K562 (cell line): ENCODE results near the gene ELOVL5. TPM values are rescaled to one million over a fixed set of nuclear protein-coding genes. Genes with fewer than 3 reads are reported as not detected.

Experiments used
- BDP1 ChIP-seq: IDR thresholded peaks from 3 replicates; pipeline ENCODE4 v1.6.1; 2011; ENCODE audit not compliant: insufficient read length, insufficient read depth
- CEBPB ChIP-seq: fragments of 450-650 bp; IDR thresholded peaks from 2 replicates; pipeline ENCODE4 v1.6.1; 2016; ENCODE audit warnings: missing genetic modification characterization, missing compliant biosample characterization
- CHD7 ChIP-seq: fragments of 200-600 bp; sonication (generic); IDR thresholded peaks from one replicate; pipeline ENCODE4 v1.6.1; 2012; ENCODE audit warnings: mild to moderate bottlenecking, low read depth, low read length, inconsistent platforms
- DIDO1 ChIP-seq: fragments of 450-650 bp; IDR thresholded peaks from 2 replicates; pipeline ENCODE4 v1.6.1; 2016; ENCODE audit warnings: low read depth, missing biosample characterization, missing genetic modification characterization
- EP400 ChIP-seq: fragments of 450-650 bp; IDR thresholded peaks from 2 replicates; pipeline ENCODE4 v1.6.1; 2017; ENCODE audit warnings: antibody characterized with exemption, mild to moderate bottlenecking, moderate library complexity
- FOXK1 ChIP-seq: sonication (generic); formaldehyde crosslinking; IDR thresholded peaks from 2 replicates; pipeline ENCODE4 v1.8.0; 2022; ENCODE audit warnings: missing genetic modification reagents, mild to moderate bottlenecking, borderline replicate concordance
- ID3 ChIP-seq, 2 experiments: fragments of 250-450 bp in 1 of 2; fragments of 450-650 bp in 1 of 2; sonication (Bioruptor Pico) in 1 of 2; IDR thresholded peaks; 2 replicates each; pipeline versions ENCODE4 v1.6.1 to v1.8.0; 2016 to 2021; ENCODE audit warnings: mild to moderate bottlenecking in 2 of 2, moderate library complexity in 2 of 2, missing compliant biosample characterization in 1 of 2, missing genetic modification characterization in 1 of 2
- KHSRP ChIP-seq: fragments of 450-650 bp; IDR thresholded peaks from 2 replicates; pipeline ENCODE4 v1.6.1; 2017
- SNIP1 ChIP-seq: fragments of 450-650 bp; IDR thresholded peaks from 2 replicates; pipeline ENCODE4 v1.7.1; 2017; ENCODE audit warnings: low read depth, mild to moderate bottlenecking
- SREBF2 ChIP-seq: sonication (generic); formaldehyde crosslinking; IDR thresholded peaks from 2 replicates; pipeline ENCODE4 v1.4.0; 2020; ENCODE audit warnings: mild to moderate bottlenecking, missing genetic modification reagents
- USF1 ChIP-seq: sonication (generic); formaldehyde crosslinking; IDR thresholded peaks from 2 replicates; pipeline ENCODE4 v1.9.0; 2022; ENCODE audit warnings: mild to moderate bottlenecking, missing genetic modification reagents
- YBX1 ChIP-seq: fragments of 450-650 bp; IDR thresholded peaks from 2 replicates; pipeline ENCODE4 v1.7.1; 2016; ENCODE audit warnings: mild to moderate bottlenecking
- ZFPM2 ChIP-seq: fragments of 250-450 bp; sonication (Bioruptor Pico); IDR thresholded peaks from 2 replicates; pipeline ENCODE4 v1.5.1; 2022; ENCODE audit warnings: mild to moderate bottlenecking
- ZKSCAN8 ChIP-seq: fragments of 200-800 bp; sonication (Bioruptor generic); IDR thresholded peaks from 2 replicates; pipeline ENCODE4 v1.6.1; 2016; ENCODE audit warnings: missing genetic modification characterization, missing compliant biosample characterization
- ZNF12 ChIP-seq: sonication (generic); formaldehyde crosslinking; IDR thresholded peaks from 2 replicates; pipeline ENCODE4 v1.4.0; 2020; ENCODE audit warnings: mild to moderate bottlenecking, missing genetic modification reagents
- ZNF347 ChIP-seq: fragments of 450-650 bp; formaldehyde crosslinking; IDR thresholded peaks from 2 replicates; pipeline ENCODE4 v1.4.0; 2020; ENCODE audit warnings: low read depth, mild to moderate bottlenecking, moderate library complexity
- ZNF444 ChIP-seq: fragments of 250-450 bp; sonication (Bioruptor Pico); IDR thresholded peaks from 2 replicates; pipeline ENCODE4 v1.4.0; 2020; ENCODE audit warnings: mild to moderate bottlenecking, moderate library complexity
- polyA plus RNA-seq, 8 experiments: library from polyadenylated mRNA; depleted of rRNA in 4 of 8; stranded (reverse) in 5 of 8; unstranded in 3 of 8; fragments of >200 nt; fragmentation: Nextera tagmentation in 2 of 8; fragmentation: Illumina TruSeq in 1 of 8; extraction: Ambion mirVana in 2 of 8; extraction: Trizol in 1 of 8; gene quantifications; 2 replicates each; pipeline versions ENCODE4 v1.2.1 to v1.2.3, GENCODE V29; 2011 to 2014; ENCODE audit warnings: inconsistent platforms in 1 of 8, missing spikeins in 1 of 8
- total RNA-seq, 7 experiments: library from RNA; depleted of rRNA in 6 of 7; stranded (reverse); fragments of >200 nt in 6 of 7; fragmentation: Illumina TruSeq in 2 of 7; extraction: Trizol in 2 of 7; gene quantifications; 2 replicates each; pipeline versions ENCODE4 v1.2.1 to v1.2.3, GENCODE V29; 2011 to 2021; ENCODE audit warnings: low replicate concordance in 1 of 7

The ELOVL5 gene
- total and polyA plus RNA-seq, 9 of the 15 experiments (the other 6 are each of a cell fraction or from before 2014, with no cell fraction given): 70.6 to 245 (median 132) TPM

GRCh38 chr6:53359095-53359842 is 10.5 kb upstream of the ELOVL5 start (continued):
- TF ChIP-seq CHD7: no peak
- no peak for TF ChIP-seq ZKSCAN8
- no peak for TF ChIP-seq DIDO1 (tag)
- TF ChIP-seq ZNF444 (CRISPR knock-in tag): no peak
- no peak for TF ChIP-seq ID3 (CRISPR knock-in tag; IDR thresholded peaks at IDR 0.05)
- TF ChIP-seq ID3 (tag; IDR thresholded peaks at IDR 0.05): peak; percentile 79
- TF ChIP-seq SNIP1: no peak
- no peak for TF ChIP-seq CEBPB
- TF ChIP-seq EP400: peak; percentile 76
- no peak for TF ChIP-seq SREBF2 (CRISPR knock-in tag)
- no peak for TF ChIP-seq ZFPM2 (CRISPR knock-in tag)
- no peak for TF ChIP-seq FOXK1
- TF ChIP-seq USF1 (CRISPR knock-in tag): no peak
- TF ChIP-seq KHSRP: no peak
- no peak for TF ChIP-seq ZNF12 (CRISPR knock-in tag)
- no peak for TF ChIP-seq YBX1
- TF ChIP-seq ZNF347 (CRISPR knock-in tag): no peak
- no peak for TF ChIP-seq BDP1
